Trophoblast cell (in vitro differentiated cells and primary cell): ENCODE measurements around the gene HDAC3.

ENCODE experiments used
- DNase-seq, 2 donors: peaks; one replicate each; pipeline ENCODE4 v3.0.0-alpha.2; 2016
- H2AFZ ChIP-seq: 2 replicates; pipeline ENCODE4 v1.6.1; 2013; ENCODE audit warnings: low read length, moderate library complexity, mild to moderate bottlenecking; ENCODE audit not compliant: insufficient read depth, poor library complexity
- H2AK5ac ChIP-seq: 2 replicates; pipeline ENCODE4 v1.6.1; 2013; ENCODE audit warnings: mild to moderate bottlenecking, low read length
- H2BK120ac ChIP-seq: 2 replicates; pipeline ENCODE4 v1.6.1; 2013; ENCODE audit warnings: low read length, mild to moderate bottlenecking, moderate library complexity; ENCODE audit not compliant: insufficient read depth, poor library complexity
- H2BK12ac ChIP-seq: 2 replicates; pipeline ENCODE4 v1.6.1; 2013; ENCODE audit warnings: mild to moderate bottlenecking, low read length, moderate library complexity
- H2BK5ac ChIP-seq: 2 replicates; pipeline ENCODE4 v1.6.1; 2013; ENCODE audit warnings: low read length, low read depth, moderate library complexity, mild to moderate bottlenecking; ENCODE audit not compliant: poor library complexity
- H3K14ac ChIP-seq: 2 replicates; pipeline ENCODE4 v1.6.1; 2013; ENCODE audit warnings: mild to moderate bottlenecking, low read length
- H3K18ac ChIP-seq: 2 replicates; pipeline ENCODE4 v1.6.1; 2013; ENCODE audit warnings: mild to moderate bottlenecking, low read length
- H3K23ac ChIP-seq: 2 replicates; pipeline ENCODE4 v1.6.1; 2013; ENCODE audit warnings: low read length
- H3K27ac ChIP-seq: 2 replicates; pipeline ENCODE4 v1.5.1; 2013; ENCODE audit warnings: low read depth, mild to moderate bottlenecking, inconsistent platforms, low read length, moderate library complexity
- H3K27me3 ChIP-seq: 2 replicates; pipeline ENCODE4 v1.6.1; 2013; ENCODE audit warnings: inconsistent platforms, mild to moderate bottlenecking, low read length, moderate library complexity; ENCODE audit not compliant: insufficient read depth
- H3K36me3 ChIP-seq, 2 experiments: 1 replicate in 1 of 2; 2 replicates in 1 of 2; pipeline ENCODE4 v1.6.1; 2013; ENCODE audit warnings: low read length in 2 of 2, mild to moderate bottlenecking in 2 of 2, moderate library complexity in 1 of 2; ENCODE audit not compliant: insufficient read depth in 2 of 2, control insufficient read depth in 1 of 2
- H3K4ac ChIP-seq: 2 replicates; pipeline ENCODE4 v1.6.1; 2013; ENCODE audit warnings: low read depth, mild to moderate bottlenecking, low read length, moderate library complexity
- H3K4me1 ChIP-seq, 2 experiments: 1 replicate in 1 of 2; 2 replicates in 1 of 2; pipeline ENCODE4 v1.6.1; 2013; ENCODE audit warnings: low read length in 2 of 2, mild to moderate bottlenecking in 2 of 2, moderate library complexity in 1 of 2; ENCODE audit not compliant: insufficient read depth in 2 of 2, control insufficient read depth in 1 of 2
- H3K4me2 ChIP-seq: 2 replicates; pipeline ENCODE4 v1.6.1; 2013; ENCODE audit warnings: inconsistent platforms, mild to moderate bottlenecking, low read length, moderate library complexity
- H3K4me3 ChIP-seq: 2 replicates; pipeline ENCODE4 v1.5.1; 2013; ENCODE audit warnings: mild to moderate bottlenecking, low read depth, low read length, inconsistent platforms
- H3K79me1 ChIP-seq: one replicate; pipeline ENCODE4 v1.6.1; 2013; ENCODE audit warnings: low read length
- H3K79me2 ChIP-seq: 2 replicates; pipeline ENCODE4 v1.6.1; 2013; ENCODE audit warnings: low read length, mild to moderate bottlenecking; ENCODE audit not compliant: control insufficient read depth, insufficient read depth, poor library complexity
- H3K9ac ChIP-seq: 2 replicates; pipeline ENCODE4 v1.6.1; 2013; ENCODE audit warnings: mild to moderate bottlenecking, low read length
- H3K9me3 ChIP-seq: 2 replicates; pipeline ENCODE4 v1.6.1; 2013; ENCODE audit warnings: low read depth, mild to moderate bottlenecking, control low read depth, inconsistent platforms, low read length; ENCODE audit not compliant: insufficient read depth
- H4K12ac ChIP-seq: 2 replicates; pipeline ENCODE4 v1.6.1; 2013; ENCODE audit warnings: low read depth, mild to moderate bottlenecking, low read length, moderate library complexity
- H4K8ac ChIP-seq: 2 replicates; pipeline ENCODE4 v1.6.1; 2013; ENCODE audit warnings: low read depth, mild to moderate bottlenecking, low read length, moderate library complexity
- H4K91ac ChIP-seq: one replicate; pipeline ENCODE4 v1.6.1; 2013; ENCODE audit warnings: low read depth, mild to moderate bottlenecking, low read length, moderate library complexity
- WGBS: extraction: QIAGEN DNeasy Blood & Tissue Kit; methylation state at CpG from one replicate; pipeline ENCODE4 v1.1.7; 2013; ENCODE audit warnings: missing lambda C conversion rate; ENCODE audit not compliant: insufficient read length, insufficient coverage; ENCODE audit errors: extremely low coverage; 5-methylcytosine and 5-hydroxymethylcytosine counted together

The HDAC3 gene

DNA sequence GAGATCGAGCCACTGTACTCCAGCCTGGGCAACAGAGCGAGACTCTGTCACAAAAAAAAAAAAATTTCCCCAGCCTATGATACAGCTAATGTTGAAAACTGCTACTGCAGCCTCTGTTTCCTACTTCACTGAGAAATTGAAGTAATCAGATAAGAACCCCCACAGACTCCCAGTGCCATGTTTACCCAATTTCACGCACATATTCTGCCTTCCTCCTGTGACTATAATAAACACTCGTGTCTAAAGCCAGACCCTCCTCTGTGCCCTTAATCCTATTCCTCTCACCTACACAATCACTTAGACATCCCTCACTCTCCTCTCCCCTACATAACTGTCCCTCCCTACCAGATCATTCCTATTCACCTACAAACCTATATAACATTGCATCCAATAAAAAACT, 39.0 kb upstream of the HDAC3 start:
- H2AFZ ChIP-seq = no peak overlapping the region
- no peaks in the 10 kb centered on the region for H3K27me3 ChIP-seq
- no peak overlapping the region for H2BK5ac ChIP-seq
- no peak overlapping the region for H2BK12ac ChIP-seq
- no peak overlapping the region for H3K27ac ChIP-seq
- no peak overlapping the region for H3K4me3 ChIP-seq
- H3K9me3 ChIP-seq = no peaks in the 10 kb centered on the region
- H3K4me1 ChIP-seq = peaks cover 6 to 9% of the 10 kb centered on the region in 2 experiments
- no peak overlapping the region for H3K9ac ChIP-seq
- no peak overlapping the region for H3K23ac ChIP-seq
- H3K36me3 ChIP-seq = peaks cover 20 to 40% of the 10 kb centered on the region in 2 experiments
- no peak overlapping the region for H3K4me2 ChIP-seq
- H3K14ac ChIP-seq = no peak overlapping the region
- no peaks in the 10 kb centered on the region for H3K79me2 ChIP-seq
- H3K18ac ChIP-seq = no peak overlapping the region
- H3K4ac ChIP-seq = no peak overlapping the region
- H4K12ac ChIP-seq = no peak overlapping the region
- WGBS = no CpG with 5 or more reads among the region's 4 CpGs
- no peak for DNase-seq
- H2BK120ac ChIP-seq = no peak overlapping the region
- no peak overlapping the region for H2AK5ac ChIP-seq
- no peaks in the 10 kb centered on the region for H3K79me1 ChIP-seq
- H4K8ac ChIP-seq = no peak overlapping the region
- no peak overlapping the region for H4K91ac ChIP-seq

DNA sequence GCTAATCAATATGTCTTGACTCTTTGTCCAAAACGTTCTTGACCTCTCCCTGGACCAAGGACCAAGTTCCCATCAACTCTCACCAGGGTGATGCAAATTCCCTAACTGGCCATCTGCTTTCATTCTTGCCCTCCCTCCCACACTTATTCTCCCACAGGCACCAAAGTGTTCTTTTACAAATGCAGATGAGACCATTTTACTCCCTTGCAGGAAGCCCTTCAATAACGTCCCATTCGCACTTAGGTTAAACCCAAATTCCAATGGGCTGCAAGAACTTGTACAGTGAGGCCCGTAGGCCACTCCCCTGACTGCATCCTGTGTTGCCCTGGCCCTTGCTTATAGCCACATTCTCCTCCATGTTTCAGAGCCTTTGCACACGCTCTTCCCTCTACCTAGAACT, 38.1 kb upstream of the HDAC3 start:
- WGBS = no CpG with 5 or more reads among the region's 5 CpGs
- no peak for DNase-seq
- no peak overlapping the region for H3K4ac ChIP-seq

GRCh38 chr5:141672841-141673813, 36.5 kb upstream of the HDAC3 start:
- H3K14ac ChIP-seq = no peak overlapping the region
- H3K4ac ChIP-seq = no peak overlapping the region
- peaks cover 21 to 45% of the 10 kb centered on the region in 2 experiments for H3K36me3 ChIP-seq
- H3K27ac ChIP-seq = no peak overlapping the region
- H3K9ac ChIP-seq = no peak overlapping the region
- no peak for DNase-seq
- H4K12ac ChIP-seq = no peak overlapping the region
- no peak overlapping the region for H4K91ac ChIP-seq
- H3K4me1 ChIP-seq = no peaks in the 10 kb centered on the region
- no peak overlapping the region for H3K4me2 ChIP-seq
- no peaks in the 10 kb centered on the region for H3K79me2 ChIP-seq
- no peak overlapping the region for H3K18ac ChIP-seq
- no peak overlapping the region for H2BK120ac ChIP-seq
- H3K27me3 ChIP-seq = no peaks in the 10 kb centered on the region
- H2BK12ac ChIP-seq = no peak overlapping the region
- WGBS = no CpG with 5 or more reads among the region's 19 CpGs
- no peak overlapping the region for H2BK5ac ChIP-seq
- H3K79me1 ChIP-seq = no peaks in the 10 kb centered on the region
- H3K4me3 ChIP-seq = no peak overlapping the region
- H4K8ac ChIP-seq = no peak overlapping the region
- H3K23ac ChIP-seq = no peak overlapping the region
- H2AK5ac ChIP-seq = no peak overlapping the region
- H3K9me3 ChIP-seq = peaks cover 2% of the 10 kb centered on the region
- no peak overlapping the region for H2AFZ ChIP-seq

More for the DNA sequence above, 38.1 kb upstream of the HDAC3 start:
- no peak overlapping the region for H3K27ac ChIP-seq
- no peak overlapping the region for H2AFZ ChIP-seq
- no peak overlapping the region for H2BK120ac ChIP-seq
- H3K4me1 ChIP-seq = no peaks in the 10 kb centered on the region
- H3K79me2 ChIP-seq = no peaks in the 10 kb centered on the region
- H2BK5ac ChIP-seq = no peak overlapping the region
- no peak overlapping the region for H4K91ac ChIP-seq
- no peak overlapping the region for H3K14ac ChIP-seq
- no peak overlapping the region for H3K9ac ChIP-seq
- peaks cover 20 to 44% of the 10 kb centered on the region in 2 experiments for H3K36me3 ChIP-seq
- H3K23ac ChIP-seq = no peak overlapping the region
- H4K8ac ChIP-seq = no peak overlapping the region
- H3K4me2 ChIP-seq = no peak overlapping the region
- no peak overlapping the region for H2BK12ac ChIP-seq
- no peak overlapping the region for H2AK5ac ChIP-seq
- H4K12ac ChIP-seq = no peak overlapping the region
- no peaks in the 10 kb centered on the region for H3K79me1 ChIP-seq
- H3K27me3 ChIP-seq = no peaks in the 10 kb centered on the region
- no peaks in the 10 kb centered on the region for H3K9me3 ChIP-seq
- no peak overlapping the region for H3K4me3 ChIP-seq
- H3K18ac ChIP-seq = no peak overlapping the region

GRCh38 chr5:141672071-141672840, 35.6 kb upstream of the HDAC3 start:
- Histone ChIP-seq H2BK120ac (no peak overlapping the region), H3K4me1 (no peaks in the 10 kb centered on the region), H3K79me2 (no peaks in the 10 kb centered on the region), H3K14ac (no peak overlapping the region), H4K12ac (no peak overlapping the region), H3K18ac (no peak overlapping the region), H2AK5ac (no peak overlapping the region), H3K4ac (no peak overlapping the region), H4K8ac (no peak overlapping the region), H3K4me2 (no peak overlapping the region), H3K4me3 (no peak overlapping the region), H2BK12ac (no peak overlapping the region), H3K9me3 (peaks cover 2% of the 10 kb centered on the region), H3K9ac (no peak overlapping the region), H3K79me1 (no peaks in the 10 kb centered on the region), H3K27ac (no peak overlapping the region), H3K27me3 (no peaks in the 10 kb centered on the region), H3K36me3 (peaks cover 21 to 44% of the 10 kb centered on the region in 2 experiments), H2BK5ac (no peak overlapping the region), H3K23ac (no peak overlapping the region), H4K91ac (no peak overlapping the region), H2AFZ (no peak overlapping the region)
- no peak for DNase-seq
- no CpG with 5 or more reads among the region's 23 CpGs for WGBS
